ENCODE results near the gene CRK.

GRCh38 chr17:1484060-1484535, 28.1 kb upstream of the CRK start:
- TF ChIP-seq CTCF (IDR thresholded peaks at IDR 0.05): no peak
- no peak for TF ChIP-seq EP300 (IDR thresholded peaks at IDR 0.05)
- TF ChIP-seq POLR2A (IDR thresholded peaks at IDR 0.05): no peak

All from tibial nerve (tissue), 4 donors.